H1 (cell line): Measurements from ENCODE around the gene FCN2. TPM values are rescaled to one million over a fixed set of nuclear protein-coding genes. Genes with fewer than 3 reads are reported as not detected.

Experiments
- ASH2L ChIP-seq: fragments of 200-600, 300-600 bp; sonication (generic); IDR thresholded peaks from one replicate; pipeline ENCODE4 v1.7.1; 2017; ENCODE audit warnings: low read length
- NANOG ChIP-seq: IDR thresholded peaks from 2 replicates; pipeline ENCODE4 v1.6.1; 2011; ENCODE audit warnings: low read length, low read depth, mild to moderate bottlenecking, inconsistent platforms; ENCODE audit not compliant: insufficient read depth, poor library complexity, severe bottlenecking
- polyA plus RNA-seq, 7 experiments: library from polyadenylated mRNA; depleted of rRNA in 3 of 7; stranded (reverse) in 5 of 7; unstranded in 2 of 7; fragments of >200 nt in 5 of 7; fragments of 200-250 nt in 2 of 7; gene quantifications; 1 replicate in 5 of 7; 2 replicates in 1 of 7; 4 replicates in 1 of 7; pipeline versions ENCODE4 v1.2.1 to v1.2.3, GENCODE V29; 2011 to 2013; ENCODE audit warnings: missing spikeins in 2 of 7, mixed read lengths in 2 of 7
- total RNA-seq: library from RNA; stranded (reverse); fragmentation: NEBNext Ultra II Directional; extraction: Animal tissue kit (Norgen Biotek cat#: 25700); gene quantifications from 2 replicates; pipeline ENCODE4 v1.2.1, GENCODE V29; 2021

Gene FCN2
- total and polyA plus RNA-seq, 2 of the 8 experiments (the other 6 are each of a cell fraction or from before 2014, with no cell fraction given): not detected

DNA sequence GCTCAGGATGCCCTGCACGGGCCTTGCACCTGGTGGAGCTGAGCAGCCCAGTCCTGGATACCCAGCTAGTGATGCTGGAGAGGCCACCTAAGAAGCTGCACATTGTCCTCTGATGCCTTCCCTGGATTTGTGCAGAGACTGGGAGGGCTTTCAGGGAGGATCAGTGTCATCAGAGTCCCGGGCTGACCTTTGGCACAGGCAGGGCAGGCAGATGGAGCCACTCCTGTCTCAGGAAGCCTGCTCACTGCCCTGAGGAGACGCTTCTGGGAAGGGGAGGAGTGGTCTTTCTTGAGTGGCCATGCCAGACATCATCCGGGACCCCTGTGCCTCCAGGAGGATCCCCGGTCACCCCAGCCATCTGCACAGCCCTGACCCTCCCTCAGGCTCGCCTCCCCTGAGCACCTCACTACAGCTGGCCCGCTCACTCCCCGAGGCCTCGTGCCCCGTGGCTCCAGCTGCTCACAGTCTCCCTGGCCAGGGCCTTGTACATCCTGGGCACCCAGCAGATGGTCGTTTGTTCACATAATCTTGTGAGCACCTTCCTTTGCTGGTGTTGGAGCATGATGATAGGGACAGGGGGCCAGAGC, 47.2 kb upstream of the FCN2 start (continued):
- TF ChIP-seq NANOG (no peak), ASH2L (no peak)
